ENCODE measurements around the gene ZBTB7C.

Gene ZBTB7C

GRCh38 chr18:48354746-48355260 is 54.4 kb downstream of the ZBTB7C start:
- DNase-seq (ENCODE audit: low read depth), result no peak

GRCh38 chr18:48352051-48352755 is 57.0 kb downstream of the ZBTB7C start:
- no peak for DNase-seq (ENCODE audit: low read depth)

DNA sequence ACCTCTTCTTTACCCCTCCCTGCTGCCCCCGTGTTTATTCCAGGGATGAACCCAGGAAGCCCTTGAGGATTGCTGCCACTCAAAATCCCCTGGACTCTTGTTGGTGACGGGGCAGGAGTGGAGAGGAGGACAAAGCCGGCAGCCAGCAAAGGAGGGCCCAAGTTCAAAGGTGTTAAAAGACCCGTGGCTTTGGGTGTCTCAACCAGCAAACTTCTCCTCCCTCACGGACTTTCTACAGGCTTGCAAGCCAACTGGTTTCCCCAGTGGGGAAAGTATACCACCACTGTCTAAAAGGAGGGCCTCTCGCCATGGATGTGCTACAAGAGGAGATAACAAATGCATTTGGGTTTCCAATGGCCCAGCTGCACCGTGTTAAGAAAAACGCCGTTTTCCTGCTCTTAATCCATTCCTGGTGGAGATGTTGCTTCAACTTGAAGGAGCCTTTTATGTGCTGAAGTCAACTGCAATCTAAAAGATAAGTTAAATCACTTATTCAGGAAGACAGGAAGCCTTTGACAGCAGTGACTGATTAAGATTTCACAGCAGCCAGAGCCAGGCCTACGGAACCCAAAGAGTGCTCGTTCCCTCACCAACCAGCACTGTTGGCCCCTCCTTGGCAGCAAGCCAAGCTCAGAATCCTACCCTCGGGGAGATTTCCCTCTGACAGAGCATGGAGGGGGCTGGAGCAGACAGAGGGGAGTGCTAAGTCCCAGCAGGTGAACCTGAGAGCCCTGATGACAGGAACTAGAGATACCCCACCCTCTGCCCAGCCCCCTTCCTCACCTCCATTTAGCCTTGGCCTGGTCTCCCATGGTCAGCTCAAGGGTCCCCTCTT is 57.8 kb downstream of the ZBTB7C start:
- no peak for DNase-seq (ENCODE audit: low read depth)

GRCh38 chr18:48348739-48349138 is 60.4 kb downstream of the ZBTB7C start:
- DNase-seq (ENCODE audit: low read depth), result no peak

GRCh38 chr18:48347756-48348326 is 61.3 kb downstream of the ZBTB7C start:
- no peak for DNase-seq (ENCODE audit: low read depth)

DNA sequence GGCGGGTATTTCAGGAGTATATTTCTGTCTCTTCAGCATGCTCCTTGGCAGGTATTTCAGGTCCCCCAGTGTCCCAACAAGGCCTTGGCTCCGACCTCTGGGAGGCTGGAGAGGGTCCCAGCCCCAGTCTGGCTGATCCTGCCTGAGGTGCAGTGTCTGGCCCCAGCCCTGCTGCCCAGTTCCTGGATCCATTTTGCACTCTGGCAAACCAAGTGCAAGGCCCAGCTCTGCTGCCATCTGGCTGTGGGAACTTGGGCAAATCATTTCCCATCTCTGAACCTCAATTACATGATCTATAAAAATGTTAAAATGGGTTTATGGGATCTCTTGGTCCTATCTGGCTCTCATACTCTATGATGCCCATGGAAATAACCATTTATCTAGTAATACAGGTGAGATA is 63.6 kb downstream of the ZBTB7C start:
- DNase-seq (ENCODE audit: low read depth), result peak; percentile 12

DNA sequence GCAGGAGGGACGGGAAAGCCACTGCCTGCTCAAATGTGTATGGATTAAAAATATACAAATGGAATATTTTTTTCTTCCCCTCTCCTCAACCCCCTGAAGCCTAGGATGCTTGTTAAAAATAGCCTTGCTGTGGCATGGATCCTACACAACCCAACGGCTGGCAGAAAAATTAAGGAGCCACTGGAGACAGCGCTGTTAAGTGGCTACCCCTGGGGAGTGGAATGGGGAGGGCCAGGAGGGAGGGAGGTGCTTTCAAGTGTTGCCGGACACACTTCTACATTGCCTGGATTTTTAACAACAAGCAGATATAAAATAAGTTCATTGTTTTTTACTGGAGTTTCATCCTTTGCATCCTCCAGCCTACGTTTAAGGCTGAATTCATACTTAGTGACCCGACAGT is 66.6 kb downstream of the ZBTB7C start:
- DNase-seq (ENCODE audit: low read depth), result no peak

DNA sequence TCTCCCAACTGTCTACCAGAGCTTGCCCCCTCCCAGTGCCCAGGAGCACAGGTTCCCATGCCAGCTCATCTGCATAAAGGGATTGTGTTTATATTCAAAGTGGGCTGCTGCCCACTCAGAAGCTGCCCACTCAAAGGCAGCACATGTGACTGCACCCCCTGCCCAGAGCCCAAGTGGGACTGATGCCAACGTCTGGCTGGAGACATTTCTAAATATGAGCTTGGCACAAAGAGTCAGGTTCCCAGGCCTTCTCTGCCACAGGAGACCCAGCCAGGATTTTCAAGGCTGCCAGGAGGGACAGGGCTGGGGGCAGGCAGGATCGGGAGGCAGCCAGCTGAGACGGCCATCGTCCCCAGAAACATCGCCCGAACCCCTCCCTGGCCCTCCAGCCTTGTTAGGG is 67.1 kb downstream of the ZBTB7C start:
- no peak for DNase-seq (ENCODE audit: low read depth)

DNA sequence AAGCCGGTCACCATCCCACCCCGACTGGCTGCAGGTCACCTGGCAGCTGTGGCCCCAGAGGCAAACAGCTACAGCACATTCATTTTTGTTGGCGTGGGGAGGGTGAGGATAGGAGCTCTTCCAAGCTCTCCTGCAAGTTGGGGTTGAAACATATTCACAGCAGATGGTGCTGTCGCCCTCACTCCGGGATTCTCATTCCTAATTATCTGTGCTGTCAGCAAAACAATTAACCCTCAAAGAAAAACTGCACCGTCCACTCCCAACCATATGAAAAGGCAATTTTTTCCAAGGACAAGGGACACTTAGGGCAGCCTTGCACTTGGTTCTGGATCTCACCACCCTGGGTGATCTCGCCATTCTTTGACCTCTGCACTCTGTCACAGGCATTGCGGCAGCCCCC is 68.6 kb downstream of the ZBTB7C start:
- DNase-seq (ENCODE audit: low read depth), result no peak

- DNase-seq (ENCODE audit: low read depth), result no peak
Observed at GRCh38 chr18:48339692-48340091, 69.5 kb downstream of the ZBTB7C start.

- no peak for DNase-seq (ENCODE audit: low read depth)
Observed at GRCh38 chr18:48338915-48339314, 70.3 kb downstream of the ZBTB7C start.

GRCh38 chr18:48337053-48337452 is 72.1 kb downstream of the ZBTB7C start:
- no peak for DNase-seq (ENCODE audit: low read depth)

- DNase-seq (ENCODE audit: low read depth), result no peak
Observed at GRCh38 chr18:48336332-48336731, 72.9 kb downstream of the ZBTB7C start.

DNA sequence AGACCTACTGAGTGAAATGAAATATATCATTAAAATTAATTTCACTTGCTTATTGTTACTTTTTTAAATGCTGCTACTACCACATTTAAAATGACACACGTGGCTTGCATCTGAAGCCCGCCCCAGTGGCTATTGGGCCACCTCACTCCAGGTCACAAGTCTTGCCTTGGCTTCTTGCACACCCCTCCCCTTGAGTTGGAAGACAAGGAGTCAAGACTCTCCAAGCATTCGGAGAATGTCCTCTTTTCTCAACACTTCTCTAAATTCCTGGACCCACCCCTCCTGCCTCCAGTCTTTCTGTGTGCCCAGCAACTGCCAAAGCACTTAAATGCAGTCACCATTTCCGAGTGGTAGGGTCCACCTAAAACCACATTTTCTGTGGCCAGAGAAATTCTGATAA is 73.4 kb downstream of the ZBTB7C start:
- no peak for DNase-seq (ENCODE audit: low read depth)

DNA sequence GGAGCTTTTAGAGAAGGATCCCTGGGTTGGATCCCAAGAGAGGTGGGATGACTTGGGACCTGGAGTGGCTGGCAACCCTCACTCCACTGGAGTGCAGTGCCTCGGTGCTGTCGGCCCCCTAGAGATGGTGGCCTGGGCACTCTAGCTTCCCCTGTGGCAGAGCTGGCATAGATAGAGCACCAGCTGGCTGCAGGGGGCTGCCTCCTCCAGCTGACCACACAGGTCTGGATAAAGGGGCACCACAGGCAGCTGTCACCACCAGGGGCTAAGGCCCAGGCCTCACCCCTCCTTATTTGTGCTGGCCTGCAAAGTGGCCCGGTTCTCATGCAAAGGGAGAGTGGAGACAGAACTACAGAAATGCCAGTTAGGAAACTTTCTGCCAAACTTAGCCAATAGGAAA is 74.3 kb downstream of the ZBTB7C start:
- DNase-seq (ENCODE audit: low read depth), result no peak

DNA sequence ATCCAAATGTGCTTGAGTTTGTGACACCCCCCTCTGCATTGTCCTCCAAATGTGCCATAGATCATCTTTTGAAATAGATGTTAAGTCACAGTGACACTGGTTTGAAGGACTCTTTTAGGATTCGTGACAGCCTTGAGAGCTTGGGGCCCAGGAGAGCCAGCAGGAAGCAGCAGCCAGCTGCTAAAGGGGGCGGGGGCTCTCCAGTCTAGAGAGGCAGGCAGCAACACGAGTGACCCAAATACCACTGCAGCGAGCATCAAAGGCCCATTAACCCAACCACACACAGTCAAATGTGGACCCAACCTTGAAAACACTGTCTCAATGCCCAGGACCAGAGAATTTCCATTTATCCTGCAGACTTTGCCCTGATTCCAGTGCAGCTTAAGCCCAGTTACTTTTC is 75.6 kb downstream of the ZBTB7C start:
- DNase-seq (ENCODE audit: low read depth), result no peak

DNA sequence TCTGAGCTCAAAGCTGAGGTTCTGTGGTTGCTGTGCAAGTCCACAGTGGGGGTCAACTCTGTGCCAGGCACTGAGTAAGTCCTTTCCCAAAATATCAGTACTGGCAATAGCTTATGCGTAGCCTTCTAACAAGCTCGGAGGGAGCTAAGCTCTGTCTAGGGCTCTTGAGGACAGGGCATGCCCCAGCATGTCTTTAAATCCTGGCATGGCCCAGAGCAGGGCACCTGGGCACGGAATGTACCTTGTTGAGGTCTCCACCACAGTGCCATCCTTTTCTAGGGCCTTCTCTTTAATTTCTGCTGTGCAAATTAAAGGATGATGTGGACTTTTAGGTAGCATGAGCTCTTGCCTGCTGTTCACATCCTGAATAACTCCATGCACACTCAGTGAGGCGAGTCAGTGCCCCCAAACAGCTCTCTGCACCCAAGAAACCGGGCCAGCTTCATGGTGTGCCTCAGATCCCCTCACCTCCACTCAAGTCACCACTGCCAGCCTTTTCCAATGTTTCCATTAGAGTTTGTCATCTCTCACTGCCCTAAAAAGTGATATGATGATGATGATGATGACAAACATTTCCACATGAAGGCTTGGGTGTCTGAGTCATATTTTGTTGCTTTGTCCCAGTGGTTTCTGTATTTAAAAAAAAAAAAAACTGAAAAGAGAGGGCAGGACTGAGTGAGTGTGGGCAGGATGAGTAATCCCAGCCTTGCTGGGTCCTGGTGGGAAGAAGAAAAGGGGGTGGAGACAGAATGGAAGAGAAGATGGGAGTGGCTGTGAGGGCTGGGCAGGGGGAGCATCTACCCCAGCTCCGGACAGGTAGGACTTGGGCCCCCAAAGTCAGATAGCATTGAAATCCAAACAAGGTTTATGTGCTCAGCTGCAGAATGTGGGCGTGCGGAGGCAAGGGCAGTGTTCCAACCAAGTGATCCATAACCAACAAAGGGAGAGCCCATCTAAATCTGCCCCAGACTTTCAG is 78.9 kb downstream of the ZBTB7C start:
- peak; percentile 79 for DNase-seq (ENCODE audit: low read depth)

DNA sequence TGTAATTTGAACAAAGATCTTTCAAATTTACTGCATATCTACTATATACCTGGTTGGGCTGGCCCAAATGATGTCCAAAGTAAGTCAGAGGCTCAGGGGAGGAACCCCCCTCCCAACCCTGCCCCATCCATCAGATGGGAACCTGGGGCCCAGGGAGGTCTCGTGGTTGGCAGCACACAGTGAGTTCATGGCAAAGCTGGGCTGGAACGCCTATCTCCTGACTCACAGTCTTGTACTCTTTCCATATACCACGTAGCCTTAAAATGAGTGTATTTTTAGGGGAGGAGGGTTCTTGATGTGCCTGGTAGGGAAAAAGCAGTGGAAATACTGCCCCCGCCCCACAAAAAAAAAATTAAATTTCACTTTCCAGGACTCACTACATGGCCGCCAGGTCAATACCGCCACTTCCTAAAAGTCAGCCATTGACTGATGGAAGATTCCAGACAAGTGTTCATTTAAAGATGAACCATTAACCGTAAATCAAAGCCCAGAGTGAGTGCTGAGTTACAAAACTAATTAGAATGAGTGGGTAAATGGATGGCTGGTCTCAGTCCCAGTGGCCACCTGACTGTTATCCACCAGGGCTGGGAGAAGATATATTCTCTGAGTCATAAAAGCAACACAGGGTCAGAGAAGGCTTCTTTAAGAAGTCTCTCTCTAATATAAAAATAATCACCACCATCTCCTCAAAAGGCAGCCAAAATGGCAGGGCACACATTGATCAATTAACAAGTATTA is 80.5 kb downstream of the ZBTB7C start:
- DNase-seq (ENCODE audit: low read depth), result peak; percentile 67

DNA sequence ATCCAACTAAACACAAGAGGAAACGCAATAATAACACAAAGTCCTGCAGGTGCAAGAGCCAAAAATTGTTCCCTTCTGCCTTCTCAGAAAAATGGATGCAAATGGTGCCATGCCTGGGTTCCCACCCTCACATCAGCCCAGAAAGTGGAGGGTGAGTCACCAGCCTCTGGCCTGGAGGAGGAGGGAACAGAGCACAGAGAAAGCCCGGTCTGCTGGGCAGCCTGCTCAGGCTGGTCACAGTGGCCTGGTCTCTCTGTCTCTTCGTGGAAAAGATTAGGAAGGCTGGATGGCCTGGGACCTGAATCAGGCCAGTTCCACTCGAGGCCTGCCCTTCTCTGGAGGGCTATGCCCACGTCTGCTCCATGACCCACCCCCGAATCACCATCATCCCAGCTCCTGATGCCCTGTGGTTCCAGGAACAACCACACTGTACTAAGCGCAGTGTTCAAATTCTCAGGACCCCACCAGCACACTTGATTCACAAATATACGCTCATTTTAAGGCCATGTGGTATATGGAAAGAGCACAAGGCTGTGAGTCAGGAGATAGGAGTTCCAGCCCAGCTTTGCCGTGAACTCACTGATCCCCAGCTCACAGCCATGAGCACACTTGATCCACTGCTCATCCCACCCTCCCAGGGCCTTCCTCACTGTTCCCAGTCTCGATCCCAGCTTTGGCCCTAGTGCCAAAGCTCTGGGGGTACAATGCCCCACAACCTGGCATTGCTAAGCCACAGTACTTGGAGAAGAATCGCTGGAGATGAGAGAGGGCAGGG is 82.1 kb downstream of the ZBTB7C start:
- DNase-seq (ENCODE audit: low read depth), result peak; percentile 74

- DNase-seq (ENCODE audit: low read depth), result no peak
Observed at GRCh38 chr18:48325115-48325665, 84.0 kb downstream of the ZBTB7C start.
